A673 (cell line): ENCODE results near the gene GRIN2A. TPM values are rescaled to one million over a fixed set of nuclear protein-coding genes. Genes with fewer than 3 reads are reported as not detected.

ENCODE experiments used
- BruUV-seq: library from RNA; stranded (reverse); fragments of 400-500 nt; replicated peaks from 2 replicates; lab custom pipeline; 2021; lab: Mats Ljungman, UMichigan
- CTCF ChIA-PET: fragments of 300-600 bp; sonication (Branson Sonifier 250); formaldehyde crosslinking; loops from one replicate; lab custom pipeline; 2022; ENCODE audit warnings: antibody characterized with exemption; lab: Charles Lee
- POLR2A ChIA-PET: fragments of 300-600 bp; sonication (Branson Sonifier 250); formaldehyde crosslinking; loops from one replicate; lab custom pipeline; 2022; ENCODE audit warnings: antibody characterized with exemption; ENCODE audit not compliant: low non-redundant PET; lab: Charles Lee
- DNase-seq: peaks from one replicate; pipeline ENCODE4 v3.0.0-alpha.2; 2015; ENCODE audit warnings: low spot score
- H3K27ac ChIP-seq: fragments of 200-600 bp; sonication (generic); 2 replicates; pipeline ENCODE4 v1.5.1; 2016; ENCODE audit warnings: mixed run types, low read depth, mild to moderate bottlenecking, mixed read lengths, antibody characterized with exemption, low read length; ENCODE audit not compliant: poor library complexity, severe bottlenecking
- H3K27me3 ChIP-seq: fragments of 200-600 bp; sonication (generic); replicated peaks from 2 replicates; pipeline ENCODE4 v1.6.1; 2017; ENCODE audit warnings: mixed run types, low read depth, mild to moderate bottlenecking, mixed read lengths, antibody characterized with exemption, low read length; ENCODE audit not compliant: insufficient read depth, poor library complexity
- H3K36me3 ChIP-seq: fragments of 200-600 bp; sonication (generic); 2 replicates; pipeline ENCODE4 v1.6.1; 2016; ENCODE audit warnings: mixed run types, mild to moderate bottlenecking, mixed read lengths, antibody characterized with exemption, low read length; ENCODE audit not compliant: insufficient read depth, poor library complexity, severe bottlenecking
- H3K4me1 ChIP-seq: fragments of 200-600 bp; sonication (generic); 2 replicates; pipeline ENCODE4 v1.6.1; 2017; ENCODE audit warnings: mixed run types, mild to moderate bottlenecking, mixed read lengths, antibody characterized with exemption, low read length; ENCODE audit not compliant: insufficient read depth, poor library complexity, severe bottlenecking
- H3K4me3 ChIP-seq: fragments of 200-600 bp; sonication (generic); 2 replicates; pipeline ENCODE4 v1.5.1; 2016; ENCODE audit warnings: low read depth, mixed run types, mild to moderate bottlenecking, mixed read lengths, low read length; ENCODE audit not compliant: poor library complexity, severe bottlenecking
- H3K9me3 ChIP-seq: fragments of 200-600 bp; sonication (generic); 2 replicates; pipeline ENCODE4 v1.6.1; 2016; ENCODE audit warnings: mixed run types, low read depth, mild to moderate bottlenecking, mixed read lengths, antibody characterized with exemption, low read length; ENCODE audit not compliant: poor library complexity, severe bottlenecking
- EZH2 ChIP-seq: fragments of 200-600 bp; sonication (generic); IDR thresholded peaks from 2 replicates; pipeline ENCODE4 v1.6.1; 2017; ENCODE audit warnings: borderline replicate concordance, low read depth, mild to moderate bottlenecking, mixed read lengths, antibody characterized with exemption, low read length; ENCODE audit not compliant: poor library complexity, severe bottlenecking
- intact Hi-C: fragments of 100-400 bp; cut with micrococcal nuclease; formaldehyde crosslinking; loops from one replicate; pipeline ENCODE4 v1.10.0; 2022; ENCODE audit not compliant: unreplicated experiment
- total RNA-seq: library from RNA; stranded (reverse); gene quantifications from 2 replicates; pipeline ENCODE4 v1.2.3, GENCODE V29; 2021
- TF ChIP-seq, protein P1 (sequence below): fragments of 300-800, 200-600 bp; sonication (generic); conservative IDR thresholded peaks from 2 replicates; pipeline ENCODE4 v1.5.1; 2017; ENCODE audit warnings: low read depth, mild to moderate bottlenecking, antibody characterized with exemption, low read length, moderate library complexity, mixed read lengths

GRIN2A gene
- total RNA-seq, 1 experiment from 2014 or later: 1.2 TPM

DNA sequence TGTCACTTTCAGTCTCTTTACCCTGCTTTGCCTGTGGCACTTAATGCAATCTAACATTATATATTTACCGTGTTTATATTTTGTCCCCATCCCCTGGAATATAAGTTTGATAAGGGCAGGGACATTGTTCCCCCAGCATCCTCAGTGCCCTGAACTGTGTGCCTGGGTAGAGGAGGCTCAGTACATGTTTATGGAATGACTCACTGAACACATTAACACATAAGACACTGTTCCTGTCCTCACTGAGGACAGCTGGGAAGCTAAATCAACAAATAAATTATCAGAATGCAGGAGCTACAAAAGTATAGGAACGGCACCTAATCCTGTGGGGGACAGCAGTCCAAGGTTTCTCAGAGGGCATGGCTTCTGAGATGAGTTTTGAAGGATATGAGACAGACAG, 27.8 kb downstream of the GRIN2A start:
- H3K4me3 ChIP-seq: no peak overlapping the region
- H3K27me3 ChIP-seq: no peaks in the 10 kb centered on the region
- ChIA-PET POLR2A (no interaction called here), CTCF (no interaction called here)
- no peak for DNase-seq
- no peak for TF ChIP-seq EZH2
- TF ChIP-seq, protein P1, sequence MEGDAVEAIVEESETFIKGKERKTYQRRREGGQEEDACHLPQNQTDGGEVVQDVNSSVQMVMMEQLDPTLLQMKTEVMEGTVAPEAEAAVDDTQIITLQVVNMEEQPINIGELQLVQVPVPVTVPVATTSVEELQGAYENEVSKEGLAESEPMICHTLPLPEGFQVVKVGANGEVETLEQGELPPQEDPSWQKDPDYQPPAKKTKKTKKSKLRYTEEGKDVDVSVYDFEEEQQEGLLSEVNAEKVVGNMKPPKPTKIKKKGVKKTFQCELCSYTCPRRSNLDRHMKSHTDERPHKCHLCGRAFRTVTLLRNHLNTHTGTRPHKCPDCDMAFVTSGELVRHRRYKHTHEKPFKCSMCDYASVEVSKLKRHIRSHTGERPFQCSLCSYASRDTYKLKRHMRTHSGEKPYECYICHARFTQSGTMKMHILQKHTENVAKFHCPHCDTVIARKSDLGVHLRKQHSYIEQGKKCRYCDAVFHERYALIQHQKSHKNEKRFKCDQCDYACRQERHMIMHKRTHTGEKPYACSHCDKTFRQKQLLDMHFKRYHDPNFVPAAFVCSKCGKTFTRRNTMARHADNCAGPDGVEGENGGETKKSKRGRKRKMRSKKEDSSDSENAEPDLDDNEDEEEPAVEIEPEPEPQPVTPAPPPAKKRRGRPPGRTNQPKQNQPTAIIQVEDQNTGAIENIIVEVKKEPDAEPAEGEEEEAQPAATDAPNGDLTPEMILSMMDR: no peak
- no peaks in the 10 kb centered on the region for H3K9me3 ChIP-seq
- intact Hi-C loops: no loop called here
- no peaks in the 10 kb centered on the region for H3K36me3 ChIP-seq
- no peaks in the 10 kb centered on the region for H3K4me1 ChIP-seq
- no peak overlapping the region for H3K27ac ChIP-seq
- no TSS peak for BruUV-seq

DNA sequence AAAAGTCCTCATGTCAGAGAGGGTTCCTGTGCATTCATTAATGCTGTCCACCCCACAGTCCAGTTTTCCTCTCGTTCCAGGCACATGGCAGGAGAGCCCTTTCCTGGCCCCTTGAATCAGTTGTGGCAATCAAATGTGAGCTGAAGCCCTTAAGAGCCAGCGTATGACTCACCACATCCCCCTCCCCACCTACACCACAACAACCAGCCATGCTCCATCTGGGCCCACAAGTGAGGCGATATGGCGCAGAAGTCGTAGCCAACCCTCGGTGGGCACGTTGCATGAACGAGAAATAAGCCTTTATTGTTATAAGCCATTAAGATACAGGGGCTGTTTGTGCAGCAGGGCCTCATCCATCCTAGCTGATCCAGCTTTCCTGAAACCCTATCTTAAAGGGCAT, 28.2 kb downstream of the GRIN2A start:
- DNase-seq: no peak
- ChIA-PET CTCF (no interaction called here), POLR2A (no interaction called here)
- BruUV-seq: no TSS peak
- no peak for TF ChIP-seq EZH2
- TF ChIP-seq, protein P1: no peak
- H3K27me3 ChIP-seq: no peaks in the 10 kb centered on the region
- no peaks in the 10 kb centered on the region for H3K4me1 ChIP-seq
- no peaks in the 10 kb centered on the region for H3K36me3 ChIP-seq
- H3K9me3 ChIP-seq: no peaks in the 10 kb centered on the region
- H3K4me3 ChIP-seq: no peak overlapping the region
- intact Hi-C loops: no loop called here
- H3K27ac ChIP-seq: no peak overlapping the region

DNA sequence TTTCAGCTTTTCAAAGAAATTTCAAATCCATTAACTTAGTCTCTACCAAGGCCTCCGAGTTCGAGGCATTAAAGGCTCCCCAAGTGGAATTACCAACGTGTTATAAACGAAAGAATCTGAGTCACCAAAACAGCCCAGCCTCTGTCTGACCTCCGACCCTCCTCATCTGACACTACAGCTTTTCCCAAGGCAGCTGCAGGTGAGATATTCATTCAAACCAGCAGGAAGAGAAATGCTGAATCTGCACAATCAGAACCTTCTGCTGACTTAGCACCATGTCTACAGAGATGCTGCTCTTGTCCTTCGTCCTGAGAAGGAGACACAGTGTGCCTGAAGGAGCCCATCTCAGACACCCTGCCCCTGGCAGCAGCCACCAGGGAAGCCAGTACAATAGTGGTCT, 30.5 kb downstream of the GRIN2A start:
- POLR2A ChIA-PET: no interaction called here
- no TSS peak for BruUV-seq
- H3K9me3 ChIP-seq: no peaks in the 10 kb centered on the region
- intact Hi-C loops: no loop called here
- H3K4me1 ChIP-seq: no peaks in the 10 kb centered on the region
- no peak for DNase-seq
- H3K4me3 ChIP-seq: no peak overlapping the region
- TF ChIP-seq, protein P1: no peak
- no peak for TF ChIP-seq EZH2
- CTCF ChIA-PET: no interaction called here
- no peak overlapping the region for H3K27ac ChIP-seq
- no peaks in the 10 kb centered on the region for H3K27me3 ChIP-seq
- H3K36me3 ChIP-seq: no peaks in the 10 kb centered on the region
